ENCODE results near the gene SLC6A18. TPM values are rescaled to one million over a fixed set of nuclear protein-coding genes. Genes with fewer than 3 reads are reported as not detected.
"Not testable (repeated sequence)": the region's sequence is repeated elsewhere in the genome, so short reads cannot be mapped to it uniquely, and the experiment has no call there.

SLC6A18 gene
- total RNA-seq, 1 donor from 2014 or later: not detected

- no peak for DNase-seq (ENCODE audit: low read depth in 2 of 2)
Observed at GRCh38 chr5:1251678-1252580, 26.7 kb downstream of the SLC6A18 start.

GRCh38 chr5:1252681-1253080, 27.5 kb downstream of the SLC6A18 start:
- DNase-seq (ENCODE audit: low read depth in 2 of 2): no peak

- no peak for DNase-seq (ENCODE audit: low read depth in 2 of 2)
Observed at GRCh38 chr5:1253456-1254105, 28.4 kb downstream of the SLC6A18 start.

- DNase-seq (ENCODE audit: low read depth in 2 of 2): no peak
Observed at GRCh38 chr5:1254196-1254595, 29.0 kb downstream of the SLC6A18 start.

GRCh38 chr5:1255081-1255561, 29.9 kb downstream of the SLC6A18 start:
- DNase-seq (ENCODE audit: low read depth in 2 of 2): no peak

- no peak for DNase-seq (ENCODE audit: low read depth in 2 of 2)
Observed at GRCh38 chr5:1256776-1257175, 31.6 kb downstream of the SLC6A18 start.

GRCh38 chr5:1257363-1257762, 32.2 kb downstream of the SLC6A18 start:
- DNase-seq (ENCODE audit: low read depth in 2 of 2): no peak

- no peak for DNase-seq (ENCODE audit: low read depth in 2 of 2)
Observed at GRCh38 chr5:1257841-1258240, 32.7 kb downstream of the SLC6A18 start.

GRCh38 chr5:1259806-1260480, 34.8 kb downstream of the SLC6A18 start:
- no peak for DNase-seq (ENCODE audit: low read depth in 2 of 2)

GRCh38 chr5:1261643-1262042, 36.5 kb downstream of the SLC6A18 start:
- DNase-seq (ENCODE audit: low read depth in 2 of 2): no peak

- no peak for DNase-seq (ENCODE audit: low read depth in 2 of 2)
Observed at GRCh38 chr5:1262381-1262780, 37.2 kb downstream of the SLC6A18 start.

GRCh38 chr5:1264211-1264610, 39.0 kb downstream of the SLC6A18 start:
- DNase-seq (ENCODE audit: low read depth in 2 of 2): no peak

- DNase-seq (ENCODE audit: low read depth in 2 of 2): no peak
Observed at GRCh38 chr5:1265026-1265425, 39.8 kb downstream of the SLC6A18 start.

- DNase-seq (ENCODE audit: low read depth in 2 of 2): no peak
Observed at GRCh38 chr5:1265461-1266455, 40.6 kb downstream of the SLC6A18 start.

- no peak for DNase-seq (ENCODE audit: low read depth in 2 of 2)
Observed at GRCh38 chr5:1266791-1267190, 41.6 kb downstream of the SLC6A18 start.

- not testable (repeated sequence) for DNase-seq (ENCODE audit: low read depth in 2 of 2)
Observed at GRCh38 chr5:1267464-1267863, 42.3 kb downstream of the SLC6A18 start.

GRCh38 chr5:1268056-1268455, 42.9 kb downstream of the SLC6A18 start:
- no peak for DNase-seq (ENCODE audit: low read depth in 2 of 2)

GRCh38 chr5:1268666-1269065, 43.5 kb downstream of the SLC6A18 start:
- no peak for DNase-seq (ENCODE audit: low read depth in 2 of 2)

- no peak for DNase-seq (ENCODE audit: low read depth in 2 of 2)
Observed at GRCh38 chr5:1270426-1270825, 45.2 kb downstream of the SLC6A18 start.

- no peak for DNase-seq (ENCODE audit: low read depth in 2 of 2)
Observed at GRCh38 chr5:1270933-1271914, 46.0 kb downstream of the SLC6A18 start.

Measured in dermis microvascular lymphatic vessel endothelial cell (primary cell).